ENCODE measurements around the gene WIF1.

- TF ChIP-seq CTCF (conservative IDR thresholded peaks at IDR 0.05; ENCODE audit: low read depth, low read length) = no peak
- no peak for TF ChIP-seq RAD21 (IDR thresholded peaks at IDR 0.05; ENCODE audit: low read length)
- TF ChIP-seq RFX5 (IDR thresholded peaks at IDR 0.05; ENCODE audit: low read depth, low read length) = no peak
- TF ChIP-seq POLR2A (IDR thresholded peaks at IDR 0.05; ENCODE audit: low read depth, low read length) = no peak
- TF ChIP-seq BHLHE40 (IDR thresholded peaks at IDR 0.05; ENCODE audit: low read depth, low read length) = no peak
- no peak for TF ChIP-seq USF2 (IDR thresholded peaks at IDR 0.05; ENCODE audit: low read depth, low read length)
- no peak for TF ChIP-seq CEBPB (IDR thresholded peaks at IDR 0.05; ENCODE audit: low read depth, low read length)
Measured at GRCh38 chr12:65019696-65020234, 101.3 kb downstream of the WIF1 start.

Measured in IMR-90 (cell line).